CD4-positive, alpha-beta T cell (primary cell): ENCODE measurements around the gene RBM4. TPM values are rescaled to one million over a fixed set of nuclear protein-coding genes. Genes with fewer than 3 reads are reported as not detected.

Experiments
- ATAC-seq: fragments of 200-7000 bp; cut with Tn5 transposase; one replicate; pipeline ENCODE4 v1.10.0; 2022; ENCODE audit warnings: mild to moderate bottlenecking; ENCODE audit not compliant: poor library complexity
- CTCF ChIA-PET: fragments of 350-600 bp; sonication (Branson Sonifier 250); formaldehyde crosslinking; loops from one replicate; lab custom pipeline; 2021; ENCODE audit warnings: antibody characterized with exemption, inconsistent platforms; lab: Charles Lee
- POLR2A ChIA-PET: fragments of 350-600 bp; sonication (Branson Sonifier 250); formaldehyde crosslinking; loops from one replicate; lab custom pipeline; 2021; ENCODE audit warnings: antibody characterized with exemption, inconsistent platforms; lab: Charles Lee
- DNase-seq, 14 experiments: peaks; one replicate each; pipeline ENCODE4 v3.0.0-alpha.2; 2013 to 2020; ENCODE audit warnings: mixed read lengths in 2 of 14
- H3K27ac ChIP-seq, 2 donors: one replicate each; pipeline versions ENCODE4 v1.5.1 to v1.7.0; 2013; ENCODE audit warnings: low read length in 2 of 2, low read depth in 1 of 2, mild to moderate bottlenecking in 1 of 2
- H3K27me3 ChIP-seq, 2 experiments: 1 replicate in 1 of 2; 2 replicates in 1 of 2; pipeline versions ENCODE4 v1.6.1 to v1.7.0; 2013; ENCODE audit warnings: low read length in 2 of 2, control low read depth in 1 of 2, mild to moderate bottlenecking in 1 of 2, moderate library complexity in 1 of 2; ENCODE audit not compliant: insufficient read depth in 2 of 2, control insufficient read depth in 1 of 2
- H3K36me3 ChIP-seq: one replicate; pipeline ENCODE4 v1.6.1; 2013; ENCODE audit warnings: low read length, control low read depth; ENCODE audit not compliant: insufficient read depth
- H3K4me1 ChIP-seq: one replicate; pipeline ENCODE4 v1.6.1; 2013; ENCODE audit warnings: low read length, control low read depth; ENCODE audit not compliant: insufficient read depth
- H3K4me3 ChIP-seq: one replicate; pipeline ENCODE4 v1.5.1; 2013; ENCODE audit warnings: mild to moderate bottlenecking, low read length, moderate library complexity
- H3K9me3 ChIP-seq, 2 experiments: 1 replicate in 1 of 2; 2 replicates in 1 of 2; pipeline versions ENCODE4 v1.6.1 to v1.7.0; 2013; ENCODE audit warnings: low read length in 2 of 2, mild to moderate bottlenecking in 2 of 2, control low read depth in 1 of 2, moderate library complexity in 1 of 2; ENCODE audit not compliant: control insufficient read depth in 1 of 2, insufficient read depth in 1 of 2
- H3K27ac Mint-ChIP-seq: one replicate; pipeline ENCODE4 v1.8.0; 2020; ENCODE audit warnings: mixed read lengths
- H3K27me3 Mint-ChIP-seq: one replicate; pipeline ENCODE4 v1.8.0; 2021; ENCODE audit warnings: mixed read lengths
- H3K36me3 Mint-ChIP-seq: one replicate; pipeline ENCODE4 v1.8.0; 2021; ENCODE audit warnings: low read depth, mixed read lengths
- H3K4me1 Mint-ChIP-seq: one replicate; pipeline ENCODE4 v1.8.0; 2021; ENCODE audit warnings: low read depth, mixed read lengths
- H3K4me3 Mint-ChIP-seq: one replicate; pipeline ENCODE4 v1.8.0; 2020; ENCODE audit warnings: mild to moderate bottlenecking, mixed read lengths
- H3K9me3 Mint-ChIP-seq: one replicate; pipeline ENCODE4 v1.8.0; 2020; ENCODE audit warnings: mixed read lengths
- intact Hi-C, 2 experiments: fragments of 100-400 bp; cut with DNase I in 1 of 2; cut with micrococcal nuclease in 1 of 2; formaldehyde crosslinking; loops; one replicate each; pipeline versions ENCODE4 v1.15.1 to v1.9.0; 2023 to 2025; cut with DNase I, micrococcal nuclease
- total RNA-seq, 174 experiments: library from RNA in 2 of 174; stranded (reverse) in 2 of 174; gene quantifications; one replicate each; pipeline ENCODE4 v1.2.3 and lab custom pipeline; 2021 to 2026
- TF ChIP-seq, protein P1 (sequence below): fragments of 200-600 bp; IDR thresholded peaks from one replicate; pipeline ENCODE4 v1.8.0; 2022; ENCODE audit warnings: antibody characterized with exemption, mild to moderate bottlenecking

RBM4 gene
- total RNA-seq, 2 experiments from 2014 or later = 194 to 197 TPM

DNA sequence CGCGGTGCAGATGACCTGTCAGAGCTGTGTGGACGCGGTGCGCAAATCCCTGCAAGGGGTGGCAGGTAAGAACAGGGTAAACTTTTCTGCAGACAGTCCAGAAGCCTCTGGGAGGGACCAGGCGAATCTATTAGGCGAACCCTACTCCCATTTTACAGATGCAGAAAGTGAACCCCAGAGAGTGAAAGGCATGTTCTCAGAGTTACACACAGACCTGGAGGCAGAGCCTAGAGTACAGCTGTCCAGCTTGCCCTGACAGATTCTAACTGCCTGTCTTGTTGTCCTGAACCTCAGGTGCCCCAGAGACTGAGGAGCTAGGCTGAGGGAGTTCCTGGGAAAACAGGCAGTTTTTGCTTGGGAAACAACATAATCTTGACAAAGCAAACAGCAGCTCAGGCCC is 44.9 kb upstream of the RBM4 start:
- Histone ChIP-seq H3K27me3 (no peaks in the 10 kb centered on the region), H3K4me1 (peaks cover 39% of the 10 kb centered on the region), H3K9me3 (no peaks in the 10 kb centered on the region), H3K36me3 (no peaks in the 10 kb centered on the region), H3K4me3 (peak overlapping the region; percentile 79), H3K27ac (peak overlapping the region in 1 of 2 donors; percentile 58)
- H3K27me3 Mint-ChIP-seq = no peaks in the 10 kb centered on the region
- ATAC-seq (no peak), DNase-seq (no peak)
- CTCF ChIA-PET = interaction anchor here (1.1 to 3.7 kb wide), 5 partner anchors 23 to 85 kb away, joined by 4 to 47 read pairs (median 12); partner anchors contain the start of genes RBM14 and RBM4B
- POLR2A ChIA-PET = interaction anchor here (0.5 to 5.3 kb wide), 7 partner anchors 24 to 113 kb away, joined by 3 to 42 read pairs (median 4); partner anchors contain the start of genes DPP3, RBM14, RBM4 and RBM4B
- H3K4me1 Mint-ChIP-seq = peaks cover 23% of the 10 kb centered on the region
- TF ChIP-seq, protein P1, sequence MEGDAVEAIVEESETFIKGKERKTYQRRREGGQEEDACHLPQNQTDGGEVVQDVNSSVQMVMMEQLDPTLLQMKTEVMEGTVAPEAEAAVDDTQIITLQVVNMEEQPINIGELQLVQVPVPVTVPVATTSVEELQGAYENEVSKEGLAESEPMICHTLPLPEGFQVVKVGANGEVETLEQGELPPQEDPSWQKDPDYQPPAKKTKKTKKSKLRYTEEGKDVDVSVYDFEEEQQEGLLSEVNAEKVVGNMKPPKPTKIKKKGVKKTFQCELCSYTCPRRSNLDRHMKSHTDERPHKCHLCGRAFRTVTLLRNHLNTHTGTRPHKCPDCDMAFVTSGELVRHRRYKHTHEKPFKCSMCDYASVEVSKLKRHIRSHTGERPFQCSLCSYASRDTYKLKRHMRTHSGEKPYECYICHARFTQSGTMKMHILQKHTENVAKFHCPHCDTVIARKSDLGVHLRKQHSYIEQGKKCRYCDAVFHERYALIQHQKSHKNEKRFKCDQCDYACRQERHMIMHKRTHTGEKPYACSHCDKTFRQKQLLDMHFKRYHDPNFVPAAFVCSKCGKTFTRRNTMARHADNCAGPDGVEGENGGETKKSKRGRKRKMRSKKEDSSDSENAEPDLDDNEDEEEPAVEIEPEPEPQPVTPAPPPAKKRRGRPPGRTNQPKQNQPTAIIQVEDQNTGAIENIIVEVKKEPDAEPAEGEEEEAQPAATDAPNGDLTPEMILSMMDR = no peak
- peak overlapping the region; percentile 98 for H3K4me3 Mint-ChIP-seq
- intact Hi-C loops = loop anchor here (1.0 to 5.0 kb wide), 5 partner anchors 23 to 121 kb away; partner anchors contain the start of genes RBM4 (in 2 of the 2), RBM14 (in 1 of the 2) and RBM4B (in 1 of the 2)
- H3K27ac Mint-ChIP-seq = peak overlapping the region; percentile 85
- no peaks in the 10 kb centered on the region for H3K9me3 Mint-ChIP-seq
- peaks cover 4% of the 10 kb centered on the region for H3K36me3 Mint-ChIP-seq

DNA sequence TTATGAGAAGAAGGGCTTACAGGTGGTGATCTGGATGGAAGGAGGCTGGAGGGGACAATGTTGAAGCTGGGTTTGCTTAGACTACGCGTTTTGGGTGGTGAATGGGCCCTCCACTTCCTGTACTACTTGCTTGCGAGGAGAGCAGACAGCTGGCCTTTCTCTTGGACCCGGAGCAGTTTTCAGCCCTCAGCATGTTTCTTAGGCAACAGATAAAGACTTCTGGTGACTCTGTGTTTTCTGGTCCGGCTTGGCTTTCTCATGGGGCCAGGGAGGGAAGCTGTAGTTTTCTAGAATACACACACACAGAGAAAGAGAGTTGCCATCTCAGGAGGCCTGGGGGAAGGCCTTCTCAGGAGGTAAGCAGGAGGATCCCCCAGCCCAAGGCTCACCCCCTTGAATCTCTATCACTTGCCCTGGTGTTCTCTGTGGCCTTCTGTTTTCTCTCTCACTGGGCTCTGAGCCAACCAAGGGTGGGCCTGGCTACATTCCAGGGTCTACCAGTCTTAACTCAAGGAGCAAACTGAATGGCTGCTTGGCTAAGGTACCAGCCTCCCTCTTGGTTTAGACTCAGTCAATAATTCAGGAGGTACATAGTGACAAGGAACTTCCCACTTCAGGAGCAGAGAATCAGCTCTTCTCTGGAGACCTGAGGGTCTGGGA is 43.1 kb upstream of the RBM4 start:
- H3K4me3 Mint-ChIP-seq = peak overlapping the region; percentile 74
- ChIA-PET CTCF (interaction anchor here (1.1 to 2.2 kb wide), 2 partner anchors 43 to 83 kb away, joined by 4 to 12 read pairs; partner anchors contain the start of genes RBM4 and RBM4B), POLR2A (interaction anchor here (1.3 to 5.3 kb wide), 4 partner anchors 22 to 83 kb away, joined by 5 to 42 read pairs (median 30); partner anchors contain the start of genes RBM14, RBM4 and RBM4B)
- DNase-seq (no peak), ATAC-seq (no peak)
- Histone ChIP-seq H3K4me3 (no peak overlapping the region), H3K27ac (no peak overlapping the region), H3K27me3 (no peaks in the 10 kb centered on the region), H3K4me1 (peaks cover 39% of the 10 kb centered on the region), H3K36me3 (peaks cover 15% of the 10 kb centered on the region), H3K9me3 (no peaks in the 10 kb centered on the region)
- peaks cover 23% of the 10 kb centered on the region for H3K4me1 Mint-ChIP-seq
- intact Hi-C loops = no loop called here
- TF ChIP-seq, protein P1 = no peak
- peaks cover 6% of the 10 kb centered on the region for H3K36me3 Mint-ChIP-seq
- H3K9me3 Mint-ChIP-seq = no peaks in the 10 kb centered on the region
- no peaks in the 10 kb centered on the region for H3K27me3 Mint-ChIP-seq
- no peak overlapping the region for H3K27ac Mint-ChIP-seq

DNA sequence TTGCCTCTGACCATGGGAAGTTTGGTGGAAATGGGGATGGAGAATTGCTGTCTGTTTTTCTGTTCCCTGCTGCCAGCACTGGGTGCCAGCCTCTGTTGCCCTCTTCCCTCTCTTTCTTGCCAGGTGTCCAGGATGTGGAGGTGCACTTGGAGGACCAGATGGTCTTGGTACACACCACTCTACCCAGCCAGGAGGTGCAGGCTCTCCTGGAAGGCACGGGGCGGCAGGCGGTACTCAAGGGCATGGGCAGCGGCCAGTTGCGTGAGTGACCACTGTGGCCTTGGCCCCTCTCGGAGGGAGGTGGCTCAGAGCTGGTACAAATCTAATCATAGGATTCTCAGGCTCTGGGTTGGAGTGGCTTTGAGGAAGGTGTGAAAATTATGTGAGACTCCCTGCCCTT is 39.5 kb upstream of the RBM4 start:
- DNase-seq (no peak), ATAC-seq (no peak)
- Histone ChIP-seq H3K4me1 (peaks cover 19% of the 10 kb centered on the region), H3K27me3 (no peaks in the 10 kb centered on the region), H3K36me3 (peaks cover 27% of the 10 kb centered on the region), H3K4me3 (no peak overlapping the region), H3K27ac (no peak overlapping the region), H3K9me3 (no peaks in the 10 kb centered on the region)
- TF ChIP-seq, protein P1 = no peak
- no peaks in the 10 kb centered on the region for H3K27me3 Mint-ChIP-seq
- peaks cover 12% of the 10 kb centered on the region for H3K4me1 Mint-ChIP-seq
- CTCF ChIA-PET = no interaction called here
- no peak overlapping the region for H3K27ac Mint-ChIP-seq
- H3K9me3 Mint-ChIP-seq = no peaks in the 10 kb centered on the region
- POLR2A ChIA-PET = interaction anchor here (1.3 kb wide), 1 partner anchor 20 kb away, joined by 4 read pairs; no protein-coding TSS in a partner anchor
- peaks cover 17% of the 10 kb centered on the region for H3K36me3 Mint-ChIP-seq
- no peak overlapping the region for H3K4me3 Mint-ChIP-seq
- intact Hi-C loops = no loop called here
